ENCODE results near the gene PCDH9. TPM values are rescaled to one million over a fixed set of nuclear protein-coding genes. Genes with fewer than 3 reads are reported as not detected.

Gene PCDH9
- polyA plus RNA-seq, 3 donors = 14.7 to 15.9 (median 15.6) TPM

GRCh38 chr13:66969291-66969690 is 260.8 kb downstream of the PCDH9 start:
- DNase-seq (ENCODE audit: extremely low read depth in 1 of 11, low read depth in 9 of 11, low spot score in 4 of 11) = no peak

GRCh38 chr13:66967811-66968597 is 262.1 kb downstream of the PCDH9 start:
- DNase-seq (ENCODE audit: extremely low read depth in 1 of 11, low read depth in 9 of 11, low spot score in 4 of 11) = no peak

GRCh38 chr13:66965181-66965580 is 265.0 kb downstream of the PCDH9 start:
- DNase-seq (ENCODE audit: extremely low read depth in 1 of 11, low read depth in 9 of 11, low spot score in 4 of 11) = no peak

- DNase-seq (ENCODE audit: extremely low read depth in 1 of 11, low read depth in 9 of 11, low spot score in 4 of 11) = no peak
Observed at GRCh38 chr13:66962953-66963352, 267.2 kb downstream of the PCDH9 start.

- no peak for DNase-seq (ENCODE audit: extremely low read depth in 1 of 11, low read depth in 9 of 11, low spot score in 4 of 11)
Observed at GRCh38 chr13:66958611-66959010, 271.5 kb downstream of the PCDH9 start.

- no peak for DNase-seq (ENCODE audit: extremely low read depth in 1 of 11, low read depth in 9 of 11, low spot score in 4 of 11)
Observed at GRCh38 chr13:66952507-66952906, 277.6 kb downstream of the PCDH9 start.

- DNase-seq (ENCODE audit: extremely low read depth in 1 of 11, low read depth in 9 of 11, low spot score in 4 of 11) = no peak
Observed at GRCh38 chr13:66951426-66951825, 278.7 kb downstream of the PCDH9 start.

GRCh38 chr13:66950666-66951065 is 279.5 kb downstream of the PCDH9 start:
- DNase-seq (ENCODE audit: extremely low read depth in 1 of 11, low read depth in 9 of 11, low spot score in 4 of 11) = no peak

- no peak for DNase-seq (ENCODE audit: extremely low read depth in 1 of 11, low read depth in 9 of 11, low spot score in 4 of 11)
Observed at GRCh38 chr13:66948910-66949309, 281.2 kb downstream of the PCDH9 start.

- no peak for DNase-seq (ENCODE audit: extremely low read depth in 1 of 11, low read depth in 9 of 11, low spot score in 4 of 11)
Observed at GRCh38 chr13:66943530-66943929, 286.6 kb downstream of the PCDH9 start.

GRCh38 chr13:66940113-66940512 is 290.0 kb downstream of the PCDH9 start:
- no peak for DNase-seq (ENCODE audit: extremely low read depth in 1 of 11, low read depth in 9 of 11, low spot score in 4 of 11)

GRCh38 chr13:66937423-66937822 is 292.7 kb downstream of the PCDH9 start:
- no peak for DNase-seq (ENCODE audit: extremely low read depth in 1 of 11, low read depth in 9 of 11, low spot score in 4 of 11)

GRCh38 chr13:66933994-66934393 is 296.1 kb downstream of the PCDH9 start:
- DNase-seq (ENCODE audit: extremely low read depth in 1 of 11, low read depth in 9 of 11, low spot score in 4 of 11) = no peak

GRCh38 chr13:66933527-66933926 is 296.6 kb downstream of the PCDH9 start:
- DNase-seq (ENCODE audit: extremely low read depth in 1 of 11, low read depth in 9 of 11, low spot score in 4 of 11) = no peak

GRCh38 chr13:66927562-66927961 is 302.6 kb downstream of the PCDH9 start:
- no peak for DNase-seq (ENCODE audit: extremely low read depth in 1 of 11, low read depth in 9 of 11, low spot score in 4 of 11)

- DNase-seq (ENCODE audit: extremely low read depth in 1 of 11, low read depth in 9 of 11, low spot score in 4 of 11) = no peak
Observed at GRCh38 chr13:66926851-66927524, 303.1 kb downstream of the PCDH9 start.

- DNase-seq (ENCODE audit: extremely low read depth in 1 of 11, low read depth in 9 of 11, low spot score in 4 of 11) = no peak
Observed at GRCh38 chr13:66926200-66926850, 303.8 kb downstream of the PCDH9 start.

GRCh38 chr13:66922444-66922843 is 307.7 kb downstream of the PCDH9 start:
- peak in 1 of 11 donors; percentile 5 for DNase-seq (ENCODE audit: extremely low read depth in 1 of 11, low read depth in 9 of 11, low spot score in 4 of 11)

- DNase-seq (ENCODE audit: extremely low read depth in 1 of 11, low read depth in 9 of 11, low spot score in 4 of 11) = no peak
Observed at GRCh38 chr13:66921437-66921836, 308.7 kb downstream of the PCDH9 start.

GRCh38 chr13:66915596-66916185 is 314.4 kb downstream of the PCDH9 start:
- no peak for DNase-seq (ENCODE audit: extremely low read depth in 1 of 11, low read depth in 9 of 11, low spot score in 4 of 11)

Measured in renal cortex interstitium (tissue), 11 donors.